Measurements from ENCODE around the gene TBX3.
"Not testable (repeated sequence)": the region's sequence is repeated elsewhere in the genome, so short reads cannot be mapped to it uniquely, and the experiment has no call there.

TBX3 gene

DNA sequence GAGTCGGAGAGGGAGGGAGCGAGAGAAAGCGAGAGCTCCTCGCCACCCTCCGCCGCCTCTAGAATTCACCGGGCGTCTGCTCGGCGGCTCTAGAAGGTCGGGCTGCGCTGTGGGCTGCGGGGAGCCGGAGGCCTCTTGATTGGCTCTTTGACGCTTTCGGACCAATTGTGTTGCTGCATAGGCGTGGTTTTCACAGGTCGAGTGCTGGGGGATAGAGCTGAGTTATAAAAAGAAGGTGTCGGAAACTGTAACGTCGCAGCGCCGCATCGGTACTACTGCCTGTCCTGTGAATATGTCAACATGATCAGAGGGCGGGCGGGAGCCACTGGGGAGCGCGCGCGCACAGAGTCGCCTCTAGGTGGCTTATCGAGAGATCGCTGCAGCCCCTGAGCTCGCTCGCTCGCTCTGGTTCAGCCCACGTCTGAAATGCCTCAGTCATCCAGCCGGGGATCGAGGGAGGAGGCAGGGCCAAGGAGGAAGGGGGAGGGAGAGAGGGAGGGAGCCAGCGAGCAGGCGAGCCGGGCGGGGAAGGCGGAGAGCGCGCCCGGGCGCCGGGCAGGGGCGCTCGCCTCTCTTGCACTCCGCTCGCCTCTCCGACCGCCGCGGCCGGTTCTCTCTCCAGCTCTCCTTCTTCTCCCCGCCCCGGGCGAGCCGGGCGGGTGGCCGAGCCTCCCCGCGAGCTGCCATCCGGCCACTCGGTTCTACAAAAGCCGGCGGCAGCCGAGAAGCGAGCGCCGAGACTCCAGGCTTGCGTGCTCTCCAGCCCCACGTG is at the start of gene TBX3:
TBX3 (minus strand) TSS at position 78 of the 772 bp plus-strand sequence. CDS start 975 bp downstream, outside the sequence.
- peak within 1 kb of the TSS; percentile 37 for H3K4me3 ChIP-seq (ENCODE audit: low read length)
- TF ChIP-seq ZNF274 (IDR thresholded peaks at IDR 0.05; ENCODE audit: low read depth, low read length), result no peak

DNA sequence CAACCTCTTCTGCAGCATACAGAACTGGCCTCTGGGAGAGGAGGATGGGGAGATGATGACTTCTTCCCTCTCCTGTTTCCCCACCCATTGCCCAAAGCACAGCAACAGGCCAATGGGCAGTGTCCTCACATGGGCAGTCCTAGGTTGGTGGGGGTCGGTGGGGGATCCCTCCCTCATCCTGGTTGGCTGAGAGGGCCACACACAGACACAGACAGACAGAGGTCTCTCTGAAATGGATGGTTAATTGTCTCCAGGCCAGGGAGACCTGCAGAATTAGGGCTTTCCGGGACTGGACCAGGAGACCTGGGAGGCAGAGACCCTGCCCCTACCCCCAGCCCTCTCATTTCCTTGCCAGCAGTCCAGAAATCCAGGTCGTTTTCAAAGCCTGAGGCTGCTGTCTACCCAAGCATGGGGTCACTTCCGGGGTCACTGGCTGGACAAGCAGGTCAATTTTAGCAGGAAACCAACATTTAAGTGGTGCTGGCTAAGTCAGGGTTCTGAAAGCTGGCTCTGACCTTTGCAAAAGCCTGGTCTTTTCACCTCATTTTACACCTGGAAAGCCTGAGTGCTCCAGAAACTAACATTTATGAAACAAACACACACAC is 48.6 kb upstream of the TBX3 start:
- H3K4me3 ChIP-seq (ENCODE audit: low read length), result no peak overlapping the region
- TF ChIP-seq ZNF274 (IDR thresholded peaks at IDR 0.05; ENCODE audit: low read depth, low read length), result no peak

DNA sequence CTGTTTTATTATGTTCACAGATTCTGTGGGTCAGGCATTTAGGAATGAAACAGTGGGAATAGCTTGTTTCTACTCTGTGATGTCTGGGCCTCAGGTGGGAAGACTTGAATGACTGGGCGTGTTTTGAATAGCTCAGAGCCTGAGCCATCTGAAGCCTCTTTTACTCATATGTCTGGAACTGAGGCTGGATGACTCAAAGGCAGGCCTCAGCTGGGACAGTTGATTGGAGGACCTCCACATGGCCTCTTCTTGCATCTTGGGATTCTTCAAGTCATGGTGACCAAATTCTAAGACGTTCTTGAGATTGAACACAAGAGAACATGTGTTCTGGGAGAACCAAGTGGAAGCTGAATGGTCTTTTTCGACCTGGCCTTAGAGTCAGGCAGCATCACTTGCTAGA is 45.8 kb upstream of the TBX3 start:
- TF ChIP-seq ZNF274 (IDR thresholded peaks at IDR 0.05; ENCODE audit: low read depth, low read length), result no peak
- no peak overlapping the region for H3K4me3 ChIP-seq (ENCODE audit: low read length)

DNA sequence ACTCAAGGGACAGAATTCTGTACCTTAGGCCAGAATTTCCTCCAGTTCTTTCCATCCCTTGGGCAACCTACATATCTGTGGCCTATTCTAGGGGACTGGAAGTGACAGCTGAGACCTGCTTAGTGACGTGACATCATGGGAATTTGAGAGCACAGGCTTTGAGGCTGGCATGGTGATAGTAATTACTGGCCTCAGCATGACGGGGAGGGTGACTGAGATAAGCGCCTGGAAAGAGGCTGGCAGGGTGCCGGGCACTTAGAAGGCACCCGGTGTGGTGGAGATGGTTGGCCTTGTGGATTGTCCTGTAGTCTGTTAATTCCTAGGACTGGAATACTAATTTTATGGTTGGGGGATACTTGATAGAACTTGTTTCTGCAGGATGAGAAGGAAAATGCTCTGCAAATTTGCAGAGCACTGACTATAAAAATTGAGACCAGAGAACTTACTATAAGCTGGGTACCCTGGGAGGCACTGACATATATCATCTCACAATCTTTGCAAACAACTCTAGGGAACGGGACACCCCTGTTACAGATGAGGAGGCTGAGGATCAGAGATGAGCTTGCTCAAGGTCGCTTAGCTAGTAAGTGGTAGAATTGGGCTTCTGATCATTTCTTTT is 42.2 kb upstream of the TBX3 start:
- no peak overlapping the region for H3K4me3 ChIP-seq (ENCODE audit: low read length)
- no peak for TF ChIP-seq ZNF274 (IDR thresholded peaks at IDR 0.05; ENCODE audit: low read depth, low read length)

DNA sequence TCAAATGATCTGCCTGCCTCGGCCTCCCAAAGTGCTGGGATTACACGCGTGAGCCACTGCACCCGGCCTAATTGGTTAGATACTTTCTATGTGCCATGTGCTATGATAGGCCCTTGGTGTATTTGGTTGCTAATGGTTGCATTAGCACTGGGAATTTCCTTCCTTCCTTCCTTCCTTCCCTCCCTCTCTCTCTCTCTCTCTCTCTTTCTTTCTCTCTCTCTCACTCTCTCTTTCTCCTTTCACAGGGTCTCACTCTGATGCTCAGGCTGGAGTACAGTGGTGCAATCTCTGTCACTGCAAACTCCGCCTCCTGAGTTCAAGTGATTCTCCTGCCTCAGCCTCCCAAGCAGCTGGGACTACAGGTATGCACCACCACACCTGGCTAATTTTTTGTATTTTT is 38.2 kb upstream of the TBX3 start:
- not testable (repeated sequence) for H3K4me3 ChIP-seq (ENCODE audit: low read length)

DNA sequence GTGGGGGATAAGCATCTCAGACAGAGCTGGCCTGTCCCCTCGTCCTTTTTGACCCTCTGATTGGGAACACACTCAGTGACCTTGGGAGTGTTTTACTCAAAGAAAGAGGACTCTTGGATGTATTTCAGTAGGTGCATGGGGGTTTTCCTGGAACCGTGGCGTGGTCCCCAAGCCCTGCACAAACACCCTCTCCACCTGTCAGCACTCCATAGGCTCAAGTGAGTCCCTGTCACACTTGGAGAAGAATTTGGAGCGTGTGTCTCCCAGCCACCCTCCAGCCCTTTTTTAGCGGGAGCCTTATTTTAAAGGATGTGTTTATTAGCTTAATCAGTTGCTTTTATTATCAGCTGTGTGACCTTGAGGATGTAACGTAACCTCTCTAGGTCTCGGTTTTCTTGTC is 37.3 kb upstream of the TBX3 start:
- no peak for TF ChIP-seq ZNF274 (IDR thresholded peaks at IDR 0.05; ENCODE audit: low read depth, low read length)
- no peak overlapping the region for H3K4me3 ChIP-seq (ENCODE audit: low read length)

DNA sequence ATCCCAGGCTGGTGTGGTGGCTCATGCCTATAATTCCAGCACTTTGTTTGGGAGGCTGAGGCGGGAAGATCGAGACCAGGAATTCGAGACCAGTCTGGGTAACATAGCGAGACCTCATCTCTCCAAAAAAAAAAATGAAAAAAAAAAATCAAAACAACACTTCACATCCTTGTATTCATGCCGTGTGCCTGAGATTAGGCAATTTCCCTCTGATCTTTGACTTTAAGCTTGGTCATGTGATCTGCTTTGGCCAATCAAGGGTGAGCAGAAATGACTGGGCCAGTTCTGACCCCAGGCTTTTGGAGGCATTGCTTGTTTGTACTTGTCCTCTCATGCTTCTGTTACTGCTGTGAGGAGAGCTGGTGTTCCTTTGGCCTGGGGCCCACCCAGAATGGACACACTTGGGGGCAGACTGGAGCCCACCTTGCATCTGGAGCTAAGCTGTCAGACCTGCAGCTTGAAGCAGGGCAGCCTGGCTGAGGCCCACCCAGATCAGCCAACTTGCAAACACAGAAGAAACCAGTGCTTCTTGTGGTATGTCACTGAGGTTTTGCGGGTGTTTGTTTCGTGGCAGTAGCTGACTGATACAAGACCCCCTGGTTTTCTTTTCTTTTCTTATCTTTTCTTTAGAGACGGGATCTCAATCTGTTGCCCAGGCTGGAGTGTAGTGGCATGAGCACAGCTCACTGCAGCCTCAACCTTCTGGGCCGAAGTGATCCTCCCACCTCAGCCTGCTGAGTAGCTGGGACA is 29.7 kb upstream of the TBX3 start:
- H3K4me3 ChIP-seq (ENCODE audit: low read length), result no peak overlapping the region
- TF ChIP-seq ZNF274 (IDR thresholded peaks at IDR 0.05; ENCODE audit: low read depth, low read length), result no peak

DNA sequence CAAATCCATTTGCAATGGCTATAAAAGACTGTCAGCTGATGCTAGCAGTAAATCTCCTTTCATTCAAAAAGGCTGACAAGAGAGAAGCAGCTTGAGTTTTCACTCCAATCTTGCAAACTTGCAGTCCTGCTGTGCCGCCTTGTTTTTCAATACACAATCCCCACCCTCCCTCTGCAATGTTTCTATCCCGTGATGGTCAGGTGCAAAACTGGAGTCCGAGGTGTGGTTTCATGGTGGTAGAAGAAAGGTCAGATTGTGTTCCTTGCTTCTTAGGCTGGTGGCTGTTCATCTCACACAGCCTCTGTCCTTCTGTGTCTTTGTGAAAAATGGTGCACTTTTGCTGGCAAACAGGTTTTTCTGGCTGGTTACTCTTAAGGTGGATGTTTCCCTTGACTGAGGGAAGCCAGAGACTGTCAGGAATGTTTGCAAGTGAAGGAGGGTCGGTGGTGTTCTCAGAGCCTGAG is 27.7 kb upstream of the TBX3 start:
- no peak overlapping the region for H3K4me3 ChIP-seq (ENCODE audit: low read length)
- no peak for TF ChIP-seq ZNF274 (IDR thresholded peaks at IDR 0.05; ENCODE audit: low read depth, low read length)

DNA sequence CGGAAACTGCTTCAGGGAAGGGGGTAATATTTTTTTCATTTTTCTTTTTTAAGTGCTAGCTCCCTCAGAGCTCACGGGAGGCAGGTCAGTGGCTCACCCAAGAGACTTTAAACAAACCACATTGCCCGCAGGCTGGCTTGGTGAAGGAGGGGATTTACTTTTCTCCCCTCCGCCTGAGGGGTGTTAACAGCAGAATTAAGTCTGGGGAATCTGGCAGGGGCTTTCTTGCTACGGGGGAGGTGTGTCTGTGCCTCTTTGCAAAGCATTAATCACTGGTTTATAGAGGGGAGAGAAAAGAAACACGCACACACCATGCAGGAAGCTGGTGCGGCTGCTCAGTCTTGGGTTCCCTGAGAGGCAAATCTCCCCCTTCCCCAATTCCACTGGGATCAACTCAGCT is 26.2 kb upstream of the TBX3 start:
- H3K4me3 ChIP-seq (ENCODE audit: low read length), result no peak overlapping the region
- no peak for TF ChIP-seq ZNF274 (IDR thresholded peaks at IDR 0.05; ENCODE audit: low read depth, low read length)

DNA sequence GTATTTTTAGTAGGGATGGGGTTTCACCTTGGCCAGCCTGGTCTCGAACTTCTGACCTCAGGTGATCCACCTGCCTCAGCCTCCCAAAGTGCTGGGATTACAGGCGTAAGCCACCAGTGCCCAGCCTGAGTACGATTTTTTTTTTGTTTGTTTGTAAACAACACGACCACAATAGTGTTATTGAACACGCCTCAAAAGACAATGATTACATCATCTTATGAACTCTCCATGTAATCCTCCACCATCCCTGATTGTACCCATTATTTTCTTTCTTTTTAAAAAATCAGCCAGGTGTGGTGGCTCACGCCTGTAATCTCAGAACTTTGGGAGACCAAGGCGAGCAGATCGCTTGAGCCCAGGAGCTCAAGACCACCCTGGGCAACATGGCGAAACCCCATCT is 25.1 kb upstream of the TBX3 start:
- no peak overlapping the region for H3K4me3 ChIP-seq (ENCODE audit: low read length)
- TF ChIP-seq ZNF274 (IDR thresholded peaks at IDR 0.05; ENCODE audit: low read depth, low read length), result no peak

DNA sequence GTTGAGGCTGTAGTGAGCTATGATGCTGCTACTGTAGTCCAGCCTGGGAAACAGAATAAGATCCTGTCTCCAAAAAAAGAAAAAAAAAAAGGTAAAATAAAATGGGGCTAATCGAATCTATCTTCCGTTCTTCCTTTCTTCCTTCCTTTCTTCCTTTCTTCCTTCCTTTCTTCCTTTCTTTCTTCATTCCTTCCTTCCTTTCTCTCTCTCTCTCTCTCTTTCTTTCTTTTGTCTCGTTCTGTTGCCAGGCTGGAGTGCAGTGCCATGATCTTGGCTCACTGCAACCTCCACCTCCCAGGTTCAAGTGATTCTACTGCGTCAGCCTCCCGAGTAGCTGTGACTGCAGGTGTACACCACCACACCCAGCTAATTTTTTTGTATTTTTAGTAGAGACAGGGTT is 24.6 kb upstream of the TBX3 start:
- H3K4me3 ChIP-seq (ENCODE audit: low read length), result not testable (repeated sequence)

DNA sequence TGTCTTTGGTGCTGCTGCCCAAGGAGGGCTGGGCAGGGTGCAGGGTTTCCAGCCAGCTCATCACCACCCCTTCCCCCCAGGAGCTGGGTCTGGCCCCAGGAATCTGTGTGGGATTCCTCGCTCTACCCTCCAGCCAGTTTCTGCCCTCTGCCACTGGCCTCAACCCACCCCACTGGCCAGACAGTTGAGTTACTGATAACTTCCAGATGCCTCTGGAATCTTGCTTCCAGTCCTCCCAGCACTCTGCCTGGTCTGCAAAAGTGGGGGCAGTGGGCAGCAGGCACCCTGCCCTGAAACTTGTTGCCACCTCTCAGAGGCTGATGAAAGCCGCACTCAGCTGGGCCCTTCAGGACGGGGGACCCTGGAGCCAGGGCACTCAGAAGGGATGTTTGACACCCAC is 20.1 kb upstream of the TBX3 start:
- H3K4me3 ChIP-seq (ENCODE audit: low read length), result no peak overlapping the region
- TF ChIP-seq ZNF274 (IDR thresholded peaks at IDR 0.05; ENCODE audit: low read depth, low read length), result no peak

DNA sequence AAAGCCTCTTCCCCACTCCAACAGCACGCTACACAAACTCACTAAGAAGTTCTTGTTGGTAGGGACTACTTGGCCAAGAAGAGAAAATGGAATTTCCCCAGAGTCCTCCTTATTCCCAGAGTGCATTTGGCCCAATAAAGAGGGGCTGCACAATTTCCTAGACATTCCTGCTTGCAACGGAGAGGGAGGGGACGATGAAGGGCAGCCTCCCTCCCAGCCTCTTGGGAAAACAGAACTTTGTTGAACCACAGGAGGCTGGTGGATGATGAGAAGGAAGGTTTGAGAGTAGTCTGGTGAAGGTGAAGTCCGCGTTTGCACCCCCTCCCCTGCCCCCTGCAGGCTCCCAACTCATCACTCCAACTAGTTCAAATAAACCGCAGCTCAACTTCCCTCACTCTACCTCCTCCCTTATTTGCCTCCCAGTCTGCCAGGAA is 19.1 kb upstream of the TBX3 start:
- H3K4me3 ChIP-seq (ENCODE audit: low read length), result no peak overlapping the region
- no peak for TF ChIP-seq ZNF274 (IDR thresholded peaks at IDR 0.05; ENCODE audit: low read depth, low read length)

DNA sequence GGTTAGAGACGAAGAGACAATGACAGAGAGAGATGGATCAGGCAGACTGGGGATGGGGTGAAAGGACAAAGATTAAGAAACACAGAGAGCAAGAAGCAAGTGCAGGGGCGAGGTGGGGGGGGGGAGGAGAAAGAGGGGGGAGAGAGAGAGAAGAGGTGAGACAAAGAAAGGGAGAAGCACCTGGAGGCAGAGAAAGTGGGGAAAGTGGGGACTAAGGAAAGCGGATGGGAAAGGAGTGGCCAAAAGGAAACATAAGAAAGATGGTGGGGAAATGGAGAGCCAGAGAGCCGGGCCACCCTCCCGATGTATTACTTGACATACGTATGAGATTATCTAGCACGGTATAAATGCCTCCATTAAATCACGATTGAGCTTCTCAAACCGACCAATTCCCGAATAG is 18.5 kb upstream of the TBX3 start:
- no peak for TF ChIP-seq ZNF274 (IDR thresholded peaks at IDR 0.05; ENCODE audit: low read depth, low read length)
- H3K4me3 ChIP-seq (ENCODE audit: low read length), result no peak overlapping the region

DNA sequence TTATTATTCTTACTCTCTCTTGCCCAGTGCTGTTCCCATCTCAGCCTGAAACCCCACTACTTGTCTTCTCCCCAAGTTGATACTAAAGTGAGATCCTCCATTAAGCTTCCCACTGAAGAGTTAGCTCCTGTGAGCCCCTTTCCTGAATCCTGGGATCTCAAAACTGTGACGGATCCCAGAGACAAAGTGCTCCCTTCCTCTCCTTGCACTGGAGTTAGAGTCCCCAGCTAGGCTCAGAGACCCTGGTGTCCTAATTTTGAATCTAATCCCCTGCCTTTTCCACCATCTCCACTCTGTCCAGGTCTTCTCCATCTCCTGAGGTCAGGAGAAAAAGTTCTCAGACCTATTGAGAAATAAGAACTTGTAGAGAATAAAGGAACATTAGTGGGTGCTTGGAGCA is 17.6 kb upstream of the TBX3 start:
- no peak for TF ChIP-seq ZNF274 (IDR thresholded peaks at IDR 0.05; ENCODE audit: low read depth, low read length)
- H3K4me3 ChIP-seq (ENCODE audit: low read length), result no peak overlapping the region
